Stimulated activated naive B cell treated with anti-CD40 and anti-IgM and Interleukin-4, amounts not matched to agents 10 μg/mL and 1 μg/mL and 100 μg/mL, for 72 hours (primary cell): ENCODE data around the gene UBE3C.
"Not testable (repeated sequence)": the region's sequence is repeated elsewhere in the genome, so short reads cannot be mapped to it uniquely, and the experiment has no call there.

Experiments used
- ATAC-seq, 2 donors: fragments of 150-1000 bp; cut with Tn5 transposase; replicated peaks; 2 replicates each; pipeline ENCODE4 v1.10.0; 2021; ENCODE audit warnings: moderate library complexity in 1 of 2
- DNase-seq: peaks from one replicate; pipeline ENCODE4 v3.0.0; 2021
- H3K27ac Mint-ChIP-seq: one replicate; pipeline ENCODE4 v1.8.0; 2022; ENCODE audit warnings: mild to moderate bottlenecking, mixed read lengths
- H3K27me3 Mint-ChIP-seq, 2 donors: one replicate each; pipeline ENCODE4 v1.8.0; 2022; ENCODE audit warnings: mixed read lengths in 2 of 2
- H3K36me3 Mint-ChIP-seq, 2 donors: one replicate each; pipeline ENCODE4 v1.8.0; 2022; ENCODE audit warnings: mixed read lengths in 2 of 2, mild to moderate bottlenecking in 1 of 2
- H3K4me1 Mint-ChIP-seq, 2 donors: one replicate each; pipeline ENCODE4 v1.8.0; 2022; ENCODE audit warnings: mixed read lengths in 2 of 2, mild to moderate bottlenecking in 1 of 2
- H3K4me3 Mint-ChIP-seq, 2 donors: one replicate each; pipeline ENCODE4 v1.8.0; 2022; ENCODE audit warnings: mild to moderate bottlenecking in 2 of 2, mixed read lengths in 2 of 2, moderate library complexity in 1 of 2
- H3K9me3 Mint-ChIP-seq, 2 donors: one replicate each; pipeline ENCODE4 v1.8.0; 2022; ENCODE audit warnings: mixed read lengths in 2 of 2, mild to moderate bottlenecking in 1 of 2

Gene UBE3C

GRCh38 chr7:157244516-157245294 is 106.0 kb downstream of the UBE3C start:
- Mint-ChIP-seq H3K36me3 (peaks cover 25 to 58% of the 10 kb centered on the region in 2 donors), H3K4me1 (peaks cover 3 to 4% of the 10 kb centered on the region in 2 donors), H3K4me3 (no peak overlapping the region), H3K27me3 (no peaks in the 10 kb centered on the region), H3K9me3 (no peaks in the 10 kb centered on the region), H3K27ac (no peak overlapping the region)
- DNase-seq (no peak), ATAC-seq (no peak)

GRCh38 chr7:157246052-157246451 is 107.3 kb downstream of the UBE3C start:
- ATAC-seq, result no peak
- Mint-ChIP-seq H3K27ac (no peak overlapping the region), H3K4me3 (no peak overlapping the region)

GRCh38 chr7:157248659-157249058 is 109.9 kb downstream of the UBE3C start:
- Mint-ChIP-seq H3K27ac (no peak overlapping the region), H3K4me1 (no peaks in the 10 kb centered on the region), H3K9me3 (no peaks in the 10 kb centered on the region), H3K4me3 (no peak overlapping the region), H3K36me3 (peaks cover 22 to 39% of the 10 kb centered on the region in 2 donors), H3K27me3 (no peaks in the 10 kb centered on the region)
- ATAC-seq, result no peak
- no peak for DNase-seq

More at GRCh38 chr7:157246052-157246451, 107.3 kb downstream of the UBE3C start:
- peaks cover 0 to 3% of the 10 kb centered on the region in 2 donors for H3K4me1 Mint-ChIP-seq
- no peaks in the 10 kb centered on the region for H3K27me3 Mint-ChIP-seq
- H3K36me3 Mint-ChIP-seq, result peaks cover 22 to 53% of the 10 kb centered on the region in 2 donors
- no peak for DNase-seq
- H3K9me3 Mint-ChIP-seq, result no peaks in the 10 kb centered on the region

GRCh38 chr7:157250605-157251228 is 112.0 kb downstream of the UBE3C start:
- ATAC-seq (peak; percentile 79 to 80), DNase-seq (peak; percentile 35)
- H3K9me3 Mint-ChIP-seq, result no peaks in the 10 kb centered on the region
- H3K4me3 Mint-ChIP-seq, result no peak overlapping the region
- peaks cover 0 to 11% of the 10 kb centered on the region in 2 donors for H3K4me1 Mint-ChIP-seq
- no peaks in the 10 kb centered on the region for H3K27me3 Mint-ChIP-seq
- peaks cover 27 to 47% of the 10 kb centered on the region in 2 donors for H3K36me3 Mint-ChIP-seq
- peak overlapping the region; percentile 25 for H3K27ac Mint-ChIP-seq

- H3K36me3 Mint-ChIP-seq, result peaks cover 31 to 43% of the 10 kb centered on the region in 2 donors
- H3K4me1 Mint-ChIP-seq, result peaks cover 0 to 11% of the 10 kb centered on the region in 2 donors
- not testable (repeated sequence) for H3K27ac Mint-ChIP-seq, H3K9me3 Mint-ChIP-seq, DNase-seq, H3K4me3 Mint-ChIP-seq, ATAC-seq, H3K27me3 Mint-ChIP-seq
Measured at GRCh38 chr7:157251817-157252216, 113.1 kb downstream of the UBE3C start.

- ATAC-seq, result no peak
- Mint-ChIP-seq H3K36me3 (peaks cover 35 to 46% of the 10 kb centered on the region in 2 donors), H3K27ac (no peak overlapping the region)
Measured at GRCh38 chr7:157253850-157254249, 115.1 kb downstream of the UBE3C start.

GRCh38 chr7:157254781-157255180 is 116.1 kb downstream of the UBE3C start:
- H3K27me3 Mint-ChIP-seq, H3K4me3 Mint-ChIP-seq, DNase-seq, H3K9me3 Mint-ChIP-seq, H3K27ac Mint-ChIP-seq, ATAC-seq: not testable (repeated sequence)
- Mint-ChIP-seq H3K36me3 (peaks cover 31 to 45% of the 10 kb centered on the region in 2 donors), H3K4me1 (peaks cover 0 to 11% of the 10 kb centered on the region in 2 donors)

More at GRCh38 chr7:157253850-157254249, 115.1 kb downstream of the UBE3C start:
- Mint-ChIP-seq H3K4me3 (no peak overlapping the region), H3K4me1 (peaks cover 0 to 11% of the 10 kb centered on the region in 2 donors), H3K27me3 (no peaks in the 10 kb centered on the region), H3K9me3 (no peaks in the 10 kb centered on the region)
- no peak for DNase-seq

GRCh38 chr7:157255201-157255606 is 116.5 kb downstream of the UBE3C start:
- Mint-ChIP-seq H3K27ac (no peak overlapping the region), H3K4me3 (no peak overlapping the region), H3K27me3 (no peaks in the 10 kb centered on the region), H3K36me3 (peaks cover 31 to 45% of the 10 kb centered on the region in 2 donors), H3K4me1 (peaks cover 0 to 11% of the 10 kb centered on the region in 2 donors), H3K9me3 (no peaks in the 10 kb centered on the region)
- DNase-seq (no peak), ATAC-seq (peak in 1 of 2 donors; percentile 64)

GRCh38 chr7:157263156-157263555 is 124.4 kb downstream of the UBE3C start:
- peaks cover 35 to 49% of the 10 kb centered on the region in 2 donors for H3K36me3 Mint-ChIP-seq

GRCh38 chr7:157265051-157265450 is 126.3 kb downstream of the UBE3C start:
- peaks cover 39 to 51% of the 10 kb centered on the region in 2 donors for H3K36me3 Mint-ChIP-seq
- peaks cover 0 to 3% of the 10 kb centered on the region in 2 donors for H3K4me1 Mint-ChIP-seq
- H3K27ac Mint-ChIP-seq, result no peak overlapping the region
- no peaks in the 10 kb centered on the region for H3K27me3 Mint-ChIP-seq
- no peak overlapping the region for H3K4me3 Mint-ChIP-seq
- DNase-seq (no peak), ATAC-seq (no peak)
- no peaks in the 10 kb centered on the region for H3K9me3 Mint-ChIP-seq

More at GRCh38 chr7:157263156-157263555, 124.4 kb downstream of the UBE3C start:
- H3K9me3 Mint-ChIP-seq, result no peaks in the 10 kb centered on the region
- H3K4me3 Mint-ChIP-seq, result no peak overlapping the region
- no peaks in the 10 kb centered on the region for H3K4me1 Mint-ChIP-seq
- H3K27ac Mint-ChIP-seq, result no peak overlapping the region
- no peaks in the 10 kb centered on the region for H3K27me3 Mint-ChIP-seq
- no peak for ATAC-seq
- DNase-seq, result no peak

- Mint-ChIP-seq H3K27ac (no peak overlapping the region), H3K4me1 (peaks cover 0 to 3% of the 10 kb centered on the region in 2 donors), H3K36me3 (peaks cover 38 to 51% of the 10 kb centered on the region in 2 donors), H3K4me3 (no peak overlapping the region), H3K27me3 (no peaks in the 10 kb centered on the region), H3K9me3 (no peaks in the 10 kb centered on the region)
- DNase-seq (no peak), ATAC-seq (no peak)
Measured at GRCh38 chr7:157266272-157266671, 127.5 kb downstream of the UBE3C start.

GRCh38 chr7:157267516-157267915 is 128.8 kb downstream of the UBE3C start:
- Mint-ChIP-seq H3K9me3 (no peaks in the 10 kb centered on the region), H3K36me3 (peaks cover 38 to 57% of the 10 kb centered on the region in 2 donors), H3K27me3 (no peaks in the 10 kb centered on the region), H3K4me3 (no peak overlapping the region), H3K27ac (no peak overlapping the region), H3K4me1 (peaks cover 6 to 9% of the 10 kb centered on the region in 2 donors)
- ATAC-seq (no peak), DNase-seq (no peak)

- Mint-ChIP-seq H3K4me3 (no peak overlapping the region), H3K9me3 (no peaks in the 10 kb centered on the region), H3K27ac (no peak overlapping the region), H3K36me3 (peaks cover 37 to 59% of the 10 kb centered on the region in 2 donors), H3K4me1 (peaks cover 7 to 9% of the 10 kb centered on the region in 2 donors), H3K27me3 (no peaks in the 10 kb centered on the region)
- ATAC-seq (no peak), DNase-seq (no peak)
Measured at GRCh38 chr7:157267956-157268355, 129.2 kb downstream of the UBE3C start.

- ATAC-seq (no peak), DNase-seq (no peak)
- Mint-ChIP-seq H3K36me3 (peaks cover 35 to 55% of the 10 kb centered on the region in 2 donors), H3K9me3 (no peaks in the 10 kb centered on the region), H3K4me3 (no peak overlapping the region), H3K27me3 (no peaks in the 10 kb centered on the region), H3K27ac (peak overlapping the region; percentile 65), H3K4me1 (peaks cover 12 to 13% of the 10 kb centered on the region in 2 donors)
Measured at GRCh38 chr7:157268540-157268939, 129.8 kb downstream of the UBE3C start.
